Gastroesophageal sphincter (tissue), 3 donors: Measurements from ENCODE around the gene DCC.

Source experiments
- CTCF ChIP-seq, 4 experiments: fragments of 200-600 bp in 2 of 4; fragments of 450-650 bp in 2 of 4; sonication (generic) in 1 of 4; IDR thresholded peaks; one replicate each; pipeline ENCODE4 v1.5.1; 2017 to 2019; ENCODE audit warnings: antibody characterized with exemption in 4 of 4, mild to moderate bottlenecking in 2 of 4, moderate library complexity in 2 of 4
- POLR2A ChIP-seq, 2 donors: fragments of 450-650 bp; IDR thresholded peaks; one replicate each; pipeline ENCODE4 v1.6.1; 2017; ENCODE audit warnings: antibody characterized with exemption in 2 of 2, mild to moderate bottlenecking in 2 of 2, moderate library complexity in 1 of 2

- TF ChIP-seq CTCF (IDR thresholded peaks at IDR 0.05) (no peak), POLR2A (IDR thresholded peaks at IDR 0.05) (no peak)
Measured at GRCh38 chr18:52897611-52898484, 557.9 kb downstream of the DCC start.
